COLO668 (cell line): ENCODE measurements around the gene ASB17.
"Not testable (repeated sequence)": the region's sequence is repeated elsewhere in the genome, so short reads cannot be mapped to it uniquely, and the experiment has no call there.

Source experiments
- DNase-seq: peaks from one replicate; lab custom pipeline; 2025; ENCODE audit not compliant: unreplicated experiment; lab: John Stamatoyannopoulos, UW

Gene ASB17

GRCh38 chr1:75932304-75932703, at the start of gene ASB17:
TSS of gene ASB17 (minus strand) at chr1:75932404. CDS start at chr1:75932291, 113 bp downstream.
- DNase-seq, result no peak

DNA sequence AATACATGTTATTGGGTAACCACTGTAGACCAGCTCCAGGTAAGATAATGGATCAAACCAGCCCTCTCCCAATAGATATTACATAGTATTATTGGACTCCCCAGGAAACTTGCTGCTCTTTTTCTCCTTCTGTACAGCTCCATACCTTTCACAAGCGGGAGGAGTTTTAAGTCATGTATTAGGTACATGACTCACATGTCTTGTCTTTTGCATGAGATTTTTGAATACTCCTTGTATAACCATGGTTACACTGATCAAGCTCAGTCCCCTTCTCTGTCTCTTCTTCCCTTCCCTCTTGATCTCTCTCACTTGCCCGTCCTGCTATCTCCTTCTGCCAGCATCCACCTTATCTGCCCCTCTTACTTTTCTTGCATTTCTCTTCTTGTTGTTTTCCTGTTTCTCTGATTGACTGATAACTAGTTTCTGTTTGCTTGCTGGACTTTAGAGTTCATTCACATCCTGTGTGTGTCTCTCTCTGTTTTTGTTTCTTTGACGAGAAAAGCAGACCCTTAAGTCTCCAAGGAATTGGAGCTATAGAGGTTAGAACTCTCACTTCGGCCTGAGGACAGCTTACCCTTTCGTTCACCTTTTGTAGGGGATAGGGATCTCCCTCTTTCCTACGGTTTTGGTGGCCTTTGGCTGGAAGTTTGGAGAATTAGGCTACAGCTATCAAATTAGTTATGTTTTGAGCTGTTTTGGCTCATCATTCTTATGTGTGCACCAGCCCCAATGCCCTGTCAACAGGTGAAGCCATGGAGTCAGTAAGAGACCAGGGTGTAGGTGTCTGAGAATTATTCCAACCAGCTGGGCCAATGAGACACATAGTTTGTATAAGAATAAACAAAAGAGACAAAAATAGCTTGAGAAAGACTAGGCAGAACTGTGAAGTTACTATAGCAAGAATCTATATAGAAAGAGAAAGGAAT, 49.0 kb upstream of the ASB17 start:
- no peak for DNase-seq

GRCh38 chr1:75970631-75971030, 38.4 kb upstream of the ASB17 start:
- DNase-seq, result no peak

GRCh38 chr1:75969550-75969949, 37.3 kb upstream of the ASB17 start:
- DNase-seq, result no peak

- DNase-seq, result no peak
These were observed 35.5 kb upstream of the ASB17 start for GRCh38 chr1:75967719-75968118.

GRCh38 chr1:75964760-75965408, 32.7 kb upstream of the ASB17 start:
- no peak for DNase-seq

- DNase-seq, result not testable (repeated sequence)
These were observed 32.0 kb upstream of the ASB17 start for GRCh38 chr1:75964110-75964759.

DNA sequence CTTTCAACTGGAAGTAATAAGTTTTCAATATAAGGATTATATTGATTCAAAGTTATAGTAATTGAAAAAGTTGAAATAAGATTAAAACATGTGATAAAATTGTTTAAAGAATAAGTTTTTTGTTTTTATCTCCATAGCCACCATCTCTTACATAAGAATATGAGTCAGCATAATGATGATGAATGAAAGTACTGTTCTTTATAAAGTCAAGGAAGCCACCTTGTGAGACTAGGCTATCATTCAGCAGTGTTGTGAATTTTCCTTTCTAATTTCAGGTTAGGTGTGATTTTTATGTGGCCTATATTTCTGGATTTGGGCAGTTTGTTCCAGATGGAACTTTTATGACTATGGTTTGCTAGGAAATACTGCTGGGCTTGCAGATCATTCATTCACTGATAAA, 22.4 kb upstream of the ASB17 start:
- DNase-seq, result no peak

DNA sequence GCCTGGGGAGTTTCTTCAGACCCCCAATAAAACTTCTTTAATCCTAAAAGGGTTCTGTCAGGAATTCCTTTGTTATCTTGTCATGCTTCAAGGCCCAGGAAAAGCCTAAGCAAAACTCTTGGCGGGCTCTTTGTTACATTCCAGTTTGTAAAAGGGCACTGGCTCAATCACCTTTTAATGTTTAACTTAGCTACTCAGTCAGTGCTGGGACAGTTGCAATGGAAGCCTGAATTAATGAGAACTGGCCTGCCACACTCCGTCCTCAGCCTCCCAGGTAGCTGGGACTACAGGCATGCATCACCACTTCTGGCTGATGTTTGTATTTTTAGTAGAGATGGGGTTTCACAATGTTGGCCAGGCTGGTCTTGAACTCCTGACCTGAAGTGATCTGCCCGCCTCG, 21.3 kb upstream of the ASB17 start:
- DNase-seq, result no peak

DNA sequence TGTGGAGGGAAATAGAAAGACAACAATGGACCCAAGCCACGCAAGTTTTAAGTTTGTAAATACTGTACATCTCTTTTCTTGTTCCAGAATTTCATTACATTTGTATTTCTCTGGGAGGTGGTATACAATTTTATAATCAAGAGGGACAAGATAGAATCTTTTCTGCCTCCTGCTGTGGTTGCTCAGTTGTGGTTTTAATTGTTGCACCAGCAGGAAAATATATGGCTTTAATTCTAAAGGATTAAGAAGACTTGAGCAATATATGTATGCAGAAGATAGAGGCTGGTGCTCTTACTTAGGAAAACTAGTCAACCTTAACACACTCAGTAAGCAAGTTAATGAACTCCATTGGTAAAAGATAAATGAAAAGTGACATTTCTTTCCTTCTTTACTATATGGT, 19.8 kb upstream of the ASB17 start:
- DNase-seq, result no peak

- DNase-seq, result no peak
These were observed 18.0 kb upstream of the ASB17 start for GRCh38 chr1:75950176-75950575.

- not testable (repeated sequence) for DNase-seq
These were observed 10.8 kb upstream of the ASB17 start for GRCh38 chr1:75943037-75943436.

- DNase-seq, result no peak
These were observed 4.8 kb upstream of the ASB17 start for GRCh38 chr1:75937034-75937433.

DNA sequence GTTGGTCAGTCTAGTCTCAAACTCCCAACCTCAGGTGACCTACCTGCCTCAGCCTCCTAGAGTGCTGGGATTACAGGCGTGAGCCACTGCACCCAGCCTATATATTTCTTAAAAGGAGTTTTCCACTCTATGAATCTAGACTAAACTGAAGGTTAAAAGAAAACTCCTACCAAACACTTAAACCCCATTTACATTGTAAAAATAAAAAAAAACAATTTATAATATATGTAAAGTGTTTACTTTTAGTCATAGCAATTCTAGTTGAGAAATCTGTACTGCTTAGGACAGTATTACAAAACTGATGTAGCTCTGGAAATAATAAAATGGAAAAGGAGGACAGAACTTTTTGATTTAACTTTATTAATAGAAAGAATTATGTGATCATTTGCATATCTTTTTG, 9.5 kb downstream of the ASB17 start:
- no peak for DNase-seq

DNA sequence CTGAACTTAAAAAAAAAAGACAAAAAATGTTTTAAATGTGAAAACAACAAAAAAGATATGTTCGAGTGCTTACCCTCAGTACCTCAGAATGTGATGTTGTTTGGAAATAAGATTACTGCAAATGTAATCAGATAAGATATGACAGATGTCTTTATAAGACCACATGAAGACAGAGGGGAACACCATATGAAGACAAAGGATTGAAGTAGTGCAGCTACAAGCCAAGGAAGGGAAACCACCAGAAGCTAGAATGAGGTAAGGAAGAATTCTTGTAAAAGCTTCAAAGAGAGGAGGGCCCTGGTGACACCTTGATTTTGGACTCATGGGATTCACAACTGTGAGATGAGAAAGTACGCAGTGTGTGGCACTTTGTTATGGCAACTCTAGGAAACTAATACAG, 15.4 kb downstream of the ASB17 start:
- DNase-seq, result no peak

DNA sequence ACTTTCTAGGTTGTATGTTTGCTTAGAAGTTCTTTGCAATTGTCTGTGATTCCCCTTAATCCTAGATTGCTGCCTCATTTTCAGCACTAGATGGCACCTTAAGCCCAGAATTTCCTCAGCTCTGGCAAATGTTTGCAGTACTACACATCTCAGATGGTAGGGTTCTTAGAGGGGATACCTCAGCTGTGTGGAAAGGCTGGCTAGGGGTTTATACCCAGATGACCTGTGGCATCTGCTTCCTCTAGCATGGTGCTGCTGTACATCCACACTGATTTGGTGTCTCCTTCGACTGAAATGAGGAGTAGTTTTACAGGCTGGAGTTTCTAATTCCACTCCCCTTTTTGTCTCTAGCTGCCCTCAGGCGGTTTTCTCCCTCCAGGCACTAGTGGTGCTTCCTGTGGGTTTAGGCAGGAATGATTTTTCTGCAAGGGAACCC, 23.5 kb downstream of the ASB17 start:
- DNase-seq, result no peak

- no peak for DNase-seq
These were observed 30.8 kb downstream of the ASB17 start for GRCh38 chr1:75901371-75901770.

GRCh38 chr1:75884437-75884836, 47.8 kb downstream of the ASB17 start:
- DNase-seq, result no peak

DNA sequence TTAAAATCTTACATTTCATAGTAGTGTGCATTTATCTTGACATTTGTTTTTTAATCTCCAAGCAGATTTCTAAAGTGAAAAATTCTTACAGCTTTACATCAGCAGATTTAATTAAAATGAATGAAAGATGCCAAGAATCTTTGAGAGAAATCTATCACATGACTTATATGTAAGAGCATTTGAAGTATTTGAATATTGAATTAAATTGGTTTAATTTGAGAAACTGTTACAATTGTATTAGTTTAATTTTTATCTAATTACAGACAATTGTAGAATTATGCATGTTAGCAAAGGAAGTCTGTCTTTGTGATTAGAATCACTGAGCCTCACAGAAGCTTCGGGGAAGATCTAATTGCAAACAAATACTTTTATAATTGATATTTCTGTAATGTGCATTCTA, 52.2 kb downstream of the ASB17 start:
- DNase-seq, result no peak

DNA sequence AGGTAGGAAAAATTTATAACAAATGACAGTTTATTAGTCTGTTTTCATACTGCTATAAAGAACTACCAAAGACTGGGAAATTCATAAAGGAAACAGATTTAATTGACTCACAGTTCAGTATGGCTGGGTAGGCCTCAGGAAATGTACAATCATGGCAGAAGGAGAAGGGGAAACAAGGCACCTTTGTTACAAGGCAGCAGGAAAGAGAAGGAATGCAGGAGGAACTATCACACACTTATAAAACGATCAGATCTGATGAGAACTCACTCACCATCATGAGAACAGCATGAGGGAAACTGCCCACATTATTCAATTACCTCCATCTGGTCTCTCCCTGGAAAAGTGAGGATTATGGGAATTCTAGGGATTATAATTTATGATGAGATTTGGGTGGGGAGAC, 61.3 kb downstream of the ASB17 start:
- no peak for DNase-seq
